Thyroid gland (tissue), 4 donors: Measurements from ENCODE around the gene CISD3. TPM values are rescaled to one million over a fixed set of nuclear protein-coding genes. Genes with fewer than 3 reads are reported as not detected.
A peak's percentile ranks its signal among the peaks of the same experiment; 100 is the strongest.

Experiments
- DNase-seq, 2 donors: peaks; one replicate each; pipeline ENCODE4 v3.0.0-alpha.2; 2019
- H3K27ac ChIP-seq, 3 donors: fragments of 200-600 bp; sonication (generic); 1 replicate in 2 of 3; 2 replicates in 1 of 3; pipeline ENCODE4 v1.5.1; 2016 to 2019; ENCODE audit warnings: mild to moderate bottlenecking in 1 of 3, moderate library complexity in 1 of 3
- H3K27me3 ChIP-seq: fragments of 200-600 bp; sonication (generic); one replicate; pipeline ENCODE4 v1.5.1; 2019
- H3K36me3 ChIP-seq, 2 donors: fragments of 200-600 bp; sonication (generic); one replicate each; pipeline ENCODE4 v1.5.1; 2016 to 2019
- H3K4me1 ChIP-seq, 2 donors: fragments of 200-600 bp; sonication (generic); one replicate each; pipeline ENCODE4 v1.5.1; 2017 to 2019
- H3K4me3 ChIP-seq, 3 donors: fragments of 200-600 bp; sonication (generic); replicated peaks in 1 of 3; 1 replicate in 2 of 3; 2 replicates in 1 of 3; pipeline ENCODE4 v1.5.1; 2016; ENCODE audit warnings: mild to moderate bottlenecking in 1 of 3
- H3K9me3 ChIP-seq: fragments of 200-600 bp; sonication (generic); one replicate; pipeline ENCODE4 v1.5.1; 2017
- CTCF ChIP-seq, 6 experiments: fragments of 200-600 bp in 3 of 6; fragments of 450-650 bp in 3 of 6; sonication (generic) in 3 of 6; IDR thresholded peaks; one replicate each; pipeline ENCODE4 v1.5.1; 2016 to 2019; ENCODE audit warnings: antibody characterized with exemption in 6 of 6, mild to moderate bottlenecking in 2 of 6, inconsistent platforms in 1 of 6, moderate library complexity in 1 of 6
- POLR2A ChIP-seq, 2 donors: fragments of 450-650 bp; IDR thresholded peaks; one replicate each; pipeline ENCODE4 v1.6.1; 2017; ENCODE audit warnings: antibody characterized with exemption in 2 of 2, mild to moderate bottlenecking in 2 of 2, moderate library complexity in 1 of 2
- whole genome bisulfite sequencing, 2 donors: methylation state at CpG; one replicate each; pipeline ENCODE4 v1.1.5; 2017; 5-methylcytosine and 5-hydroxymethylcytosine counted together
- intact Hi-C: fragments of 100-400 bp; cut with DNase I; formaldehyde crosslinking; loops from one replicate; pipeline ENCODE4 v1.15.1; 2023
- microRNA-seq: library from miRNA; unstranded; fragments of <30 nt; microRNA quantifications from one replicate; pipeline ENCODE4, GENCODE V29; 2016
- small RNA-seq: library from RNA; depleted of rRNA; stranded (forward); fragments of <200 nt; gene quantifications from one replicate; pipeline ENCODE3, GENCODE V24; 2016
- total RNA-seq, 4 donors: library from RNA; depleted of rRNA; stranded (reverse); fragments of >200 nt; gene quantifications; one replicate each; pipeline ENCODE4 v1.2.3, GENCODE V29; 2016

CISD3 gene
- total RNA-seq, 4 donors from 2014 or later: 12.4 to 29.0 (median 18.2) TPM

- Histone ChIP-seq H3K36me3 (peaks cover 75 to 78% of the 10 kb centered on the region in 2 donors), H3K27ac (no peak overlapping the region), H3K27me3 (no peaks in the 10 kb centered on the region), H3K4me1 (no peaks in the 10 kb centered on the region), H3K9me3 (no peaks in the 10 kb centered on the region), H3K4me3 (no peak overlapping the region)
- TF ChIP-seq CTCF (IDR thresholded peaks at IDR 0.05) (no peak), POLR2A (IDR thresholded peaks at IDR 0.05) (no peak)
- DNase-seq: no peak
- intact Hi-C loops: no loop called here
- 98% methylated on average over 3 of the region's 3 CpGs for WGBS, 2 donors
Observed at GRCh38 chr17:38783227-38783626, 53.1 kb downstream of the CISD3 start.

Small RNA genes within 50 kb of the gene (microRNA-seq; reads per million reads assigned to microRNA genes)
- gene MIR4726 (not detected), gene MIR4734 (not detected)

Small RNA genes within 50 kb of the gene (small RNA-seq; reads per million reads assigned to genes)
- gene MIR4726: not detected
- not detected for gene MIR4734
- gene RNA5SP440: 3.0 reads per million, percentile 74 among the genes with 10 or more reads in this experiment
- not detected for gene RNU6-866P

Other genes with a start within 250 kb of the CISD3 start
- gene SRCIN1, start 124.4 kb upstream of the CISD3 start, total RNA-seq: under 1 TPM; 0.54 to 0.89 (median 0.69) TPM
- 1 to 10 TPM in 1 of 4 donors, under 1 TPM in 3; 0.20 to 1.8 (median 0.41) TPM for gene EPOP, start 55.4 kb upstream of the CISD3 start, total RNA-seq
- 100 to 1,000 TPM; 111 to 192 (median 115) TPM for gene MLLT6, start 25.1 kb upstream of the CISD3 start, total RNA-seq
- 10 to 100 TPM in 2 of 4 donors, 1 to 10 TPM in 2; 8.5 to 13.5 (median 10.9) TPM for gene PCGF2, start 18.0 kb downstream of the CISD3 start, total RNA-seq
- 100 to 1,000 TPM; 135 to 256 (median 222) TPM for gene PSMB3, start 22.4 kb downstream of the CISD3 start, total RNA-seq
- gene PIP4K2B, start 69.2 kb downstream of the CISD3 start, total RNA-seq: 10 to 100 TPM; 40.8 to 48.6 (median 43.8) TPM
- gene CWC25, start 95.0 kb downstream of the CISD3 start, total RNA-seq: 10 to 100 TPM; 19.0 to 26.8 (median 22.1) TPM
- 1,000 to 10,000 TPM; 1,055 to 2,735 (median 1,279) TPM for gene RPL23, start 123.4 kb downstream of the CISD3 start, total RNA-seq
- gene LASP1, start 139.7 kb downstream of the CISD3 start, total RNA-seq: 10 to 100 TPM; 69.3 to 77.5 (median 71.1) TPM
- not detected for gene FBXO47, start 237.1 kb downstream of the CISD3 start, total RNA-seq